GM06990 (cell line): ENCODE measurements around the gene NFIA.

Experiments used
- DNase-seq: peaks from one replicate; pipeline ENCODE4 v3.0.0-alpha.2; 2011; ENCODE audit not compliant: insufficient read length; ENCODE audit errors: extremely low read depth
- H3K27me3 ChIP-seq: replicated peaks from 2 replicates; pipeline ENCODE4 v1.6.0; 2011; ENCODE audit warnings: low read length; ENCODE audit not compliant: control insufficient read depth, insufficient read depth
- H3K36me3 ChIP-seq: 2 replicates; pipeline ENCODE4 v1.5.1; 2011; ENCODE audit warnings: low read length; ENCODE audit not compliant: control insufficient read depth, insufficient read depth
- H3K4me3 ChIP-seq: replicated peaks from 2 replicates; pipeline ENCODE4 v1.5.1; 2011; ENCODE audit warnings: low read depth, mild to moderate bottlenecking, control low read depth, low read length
- TF ChIP-seq, protein P1 (sequence below): IDR thresholded peaks from 2 replicates; pipeline ENCODE4 v1.5.1; 2011; ENCODE audit warnings: low read length, control low read depth, mild to moderate bottlenecking, inconsistent platforms; ENCODE audit not compliant: insufficient read depth, poor library complexity, severe bottlenecking

The NFIA gene

DNA sequence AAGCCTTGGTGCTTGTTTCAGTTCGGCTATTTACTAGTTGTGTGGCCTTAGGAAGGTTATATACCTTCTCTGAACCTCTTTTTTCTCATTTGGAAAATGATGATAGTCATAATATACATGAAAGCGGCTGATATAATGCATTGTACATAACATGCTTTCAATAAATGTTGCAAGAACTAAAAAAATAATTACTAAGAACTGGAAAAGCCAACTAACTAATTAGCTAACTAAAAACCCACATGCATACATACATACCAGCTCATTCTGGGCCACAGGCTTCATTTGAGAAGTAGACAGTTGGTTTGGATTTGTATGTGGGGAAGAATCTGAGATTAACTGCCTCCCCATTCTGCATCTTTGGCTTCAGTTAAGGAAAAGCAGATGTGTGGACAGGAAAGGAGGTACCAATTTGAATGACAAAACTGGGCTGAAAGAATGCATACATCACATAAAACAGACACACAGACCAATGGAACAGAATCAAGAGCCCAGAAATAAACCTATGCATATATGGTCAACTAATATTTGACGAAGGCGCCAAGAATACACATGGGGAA lies 424.7 kb downstream of the NFIA start:
- DNase-seq, result no peak
- Histone ChIP-seq H3K36me3 (no peaks in the 10 kb centered on the region), H3K27me3 (no peaks in the 10 kb centered on the region; the same call in 1 of the 2 replicates), H3K4me3 (no peak overlapping the region)
- TF ChIP-seq, protein P1, sequence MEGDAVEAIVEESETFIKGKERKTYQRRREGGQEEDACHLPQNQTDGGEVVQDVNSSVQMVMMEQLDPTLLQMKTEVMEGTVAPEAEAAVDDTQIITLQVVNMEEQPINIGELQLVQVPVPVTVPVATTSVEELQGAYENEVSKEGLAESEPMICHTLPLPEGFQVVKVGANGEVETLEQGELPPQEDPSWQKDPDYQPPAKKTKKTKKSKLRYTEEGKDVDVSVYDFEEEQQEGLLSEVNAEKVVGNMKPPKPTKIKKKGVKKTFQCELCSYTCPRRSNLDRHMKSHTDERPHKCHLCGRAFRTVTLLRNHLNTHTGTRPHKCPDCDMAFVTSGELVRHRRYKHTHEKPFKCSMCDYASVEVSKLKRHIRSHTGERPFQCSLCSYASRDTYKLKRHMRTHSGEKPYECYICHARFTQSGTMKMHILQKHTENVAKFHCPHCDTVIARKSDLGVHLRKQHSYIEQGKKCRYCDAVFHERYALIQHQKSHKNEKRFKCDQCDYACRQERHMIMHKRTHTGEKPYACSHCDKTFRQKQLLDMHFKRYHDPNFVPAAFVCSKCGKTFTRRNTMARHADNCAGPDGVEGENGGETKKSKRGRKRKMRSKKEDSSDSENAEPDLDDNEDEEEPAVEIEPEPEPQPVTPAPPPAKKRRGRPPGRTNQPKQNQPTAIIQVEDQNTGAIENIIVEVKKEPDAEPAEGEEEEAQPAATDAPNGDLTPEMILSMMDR, result no peak
